Activated CD4-positive, alpha-beta T cell treated with anti-CD3 and anti-CD28 coated beads, Interleukin-2, Interleukin-6, amounts not matched to agents 100 ng/mL and 50 ng/mL, durations not matched to agents 16 hours and 8 hours (primary cell): ENCODE data around the gene OSER1.

Source experiments
- DNase-seq: peaks from one replicate; pipeline ENCODE4 v3.0.0-alpha.2; 2020

OSER1 gene

DNA sequence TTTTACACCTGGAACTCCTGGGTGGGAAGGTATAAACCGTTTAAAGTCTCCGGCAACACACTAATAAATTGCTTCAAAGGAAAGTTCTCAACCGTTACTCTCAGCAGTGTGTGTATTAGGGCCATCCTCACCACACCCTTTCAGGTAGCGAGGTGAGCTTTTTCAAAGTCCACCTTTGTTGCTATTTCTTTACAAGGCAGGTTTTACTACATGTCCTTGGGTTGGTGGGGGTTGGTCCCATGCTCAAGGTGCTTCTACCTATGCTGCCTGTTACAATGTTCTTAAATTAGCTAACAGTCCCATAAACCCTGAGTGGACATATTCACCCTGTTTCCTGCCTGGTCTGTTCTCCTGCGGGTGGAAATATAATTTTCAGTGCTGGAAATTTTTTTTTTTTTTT is 13.2 kb upstream of the OSER1 start:
- no peak for DNase-seq

DNA sequence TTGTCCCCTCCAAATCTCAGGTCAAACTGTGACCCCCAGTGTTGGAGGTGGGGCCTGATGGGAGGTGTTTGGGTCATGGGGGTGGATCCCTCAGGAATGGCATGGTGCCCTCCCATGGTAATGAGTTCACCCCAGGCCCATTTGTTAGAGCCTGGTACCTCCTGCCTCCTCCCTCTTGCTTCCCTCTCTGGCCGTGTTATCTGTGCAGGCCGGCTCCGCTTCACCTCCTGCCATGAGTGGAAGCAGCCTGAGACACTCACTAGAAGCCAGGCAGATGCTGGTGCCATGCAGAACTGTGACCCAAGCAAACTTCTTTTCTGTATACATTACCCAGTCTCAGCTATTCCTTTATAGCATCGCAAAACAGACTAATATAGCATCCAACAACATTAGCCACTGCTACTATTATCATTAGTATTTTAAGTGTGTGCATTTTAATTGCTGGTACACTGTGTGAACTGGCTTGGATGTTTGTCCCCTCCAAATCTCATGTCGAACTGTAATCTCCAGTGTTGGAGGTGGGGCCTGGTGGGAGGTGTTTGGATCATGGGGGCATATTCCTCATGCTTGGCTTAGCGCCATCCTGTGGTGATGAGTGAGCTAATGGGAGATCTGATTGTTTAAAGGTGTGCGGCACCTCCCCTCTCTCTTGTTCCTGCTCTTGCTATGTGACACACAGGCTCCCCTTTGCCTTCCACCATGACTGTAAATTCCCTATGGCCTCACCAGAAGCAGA is 12.2 kb upstream of the OSER1 start:
- no peak for DNase-seq

DNA sequence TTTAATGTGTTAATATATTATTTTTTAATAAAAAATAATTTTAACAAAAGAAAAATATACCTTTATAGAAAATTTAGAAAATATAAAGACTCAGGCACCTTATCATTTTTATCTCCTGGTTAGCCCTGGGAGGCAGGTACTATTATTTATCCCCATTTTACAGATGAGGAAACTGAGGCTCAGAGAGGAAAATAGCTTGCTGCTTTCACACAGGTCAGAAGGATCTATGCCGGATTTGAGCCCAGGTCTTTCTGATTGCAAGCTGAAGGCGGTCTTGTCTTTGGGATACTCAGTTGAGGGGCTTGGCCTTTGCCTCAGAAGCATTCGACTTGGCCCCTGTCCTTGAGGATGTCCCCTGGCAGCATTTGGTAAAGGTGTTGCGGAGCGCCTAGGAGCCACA is 11.5 kb upstream of the OSER1 start:
- no peak for DNase-seq

DNA sequence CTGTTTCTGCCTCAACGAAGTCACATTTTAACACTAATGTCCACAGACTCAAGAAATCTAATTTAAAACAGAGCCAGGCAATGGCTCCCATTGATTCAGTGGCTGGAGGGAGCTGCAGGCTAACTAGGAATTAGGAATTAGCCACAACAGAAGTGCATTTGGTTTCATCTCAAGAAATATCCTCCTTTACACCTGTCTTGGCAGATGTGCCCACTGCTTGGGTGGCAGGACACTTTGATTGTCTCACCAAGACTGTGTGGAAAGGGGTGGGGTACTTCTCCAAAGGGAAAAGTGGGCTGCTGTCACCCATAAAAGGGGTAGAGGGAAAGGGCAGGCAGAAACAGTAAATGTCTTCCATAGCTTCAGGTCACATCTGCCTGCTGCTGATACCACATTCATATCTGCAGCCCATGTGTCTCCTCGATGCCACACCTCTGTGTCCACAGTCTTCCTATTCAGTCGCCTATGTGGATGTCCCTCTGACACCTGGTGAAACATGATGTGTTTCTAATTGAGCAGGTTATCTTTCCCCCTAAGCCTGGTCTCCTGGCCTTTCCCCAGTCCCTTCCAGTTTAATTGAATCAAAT is 10.9 kb upstream of the OSER1 start:
- no peak for DNase-seq

DNA sequence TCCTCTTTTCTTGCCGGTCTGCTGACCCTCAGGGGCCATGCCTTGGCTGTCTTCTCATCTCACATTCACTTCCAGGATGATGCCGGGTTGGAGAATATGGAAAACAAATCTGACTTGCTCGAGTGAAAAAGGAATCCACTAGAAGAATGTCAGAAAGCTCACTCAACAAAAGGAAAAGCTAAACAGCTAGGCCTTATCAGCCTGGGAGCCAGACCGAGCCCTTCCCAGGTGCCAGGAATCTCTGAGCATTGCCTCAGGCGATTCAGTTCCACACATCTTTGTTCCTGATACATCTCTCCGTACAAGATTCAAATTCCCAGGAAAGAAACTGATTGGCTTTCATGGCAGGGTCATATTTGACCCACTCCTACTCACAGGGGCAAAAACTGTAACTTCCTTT is 9.2 kb upstream of the OSER1 start:
- DNase-seq = no peak

DNA sequence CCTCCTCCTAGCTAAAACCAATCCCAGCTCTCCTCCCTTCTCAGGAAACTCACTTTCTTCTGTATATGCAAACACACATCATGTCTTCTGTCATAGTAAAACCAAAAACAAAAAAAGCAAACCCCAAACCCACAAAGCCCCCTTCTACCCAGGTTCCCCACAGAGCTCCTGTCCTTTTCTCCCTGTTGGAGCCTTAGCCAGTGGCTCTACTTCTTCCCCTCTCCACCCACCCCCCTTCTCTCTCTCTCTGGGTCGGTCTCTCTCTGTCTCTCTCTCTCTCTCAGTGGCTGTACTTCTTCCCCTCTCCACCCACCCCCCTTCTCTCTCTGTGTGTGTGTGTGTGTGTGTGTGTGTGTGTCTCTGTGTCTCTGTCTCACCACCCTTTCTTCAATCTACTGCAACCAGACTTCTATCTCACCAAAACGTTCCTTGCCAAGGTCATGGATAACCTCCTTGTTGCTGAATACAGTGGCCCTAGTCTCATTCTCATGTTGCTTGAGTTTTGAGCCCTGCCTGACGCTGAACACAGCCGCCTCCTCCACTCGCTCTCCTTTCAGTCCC is 8.7 kb upstream of the OSER1 start:
- DNase-seq = no peak

DNA sequence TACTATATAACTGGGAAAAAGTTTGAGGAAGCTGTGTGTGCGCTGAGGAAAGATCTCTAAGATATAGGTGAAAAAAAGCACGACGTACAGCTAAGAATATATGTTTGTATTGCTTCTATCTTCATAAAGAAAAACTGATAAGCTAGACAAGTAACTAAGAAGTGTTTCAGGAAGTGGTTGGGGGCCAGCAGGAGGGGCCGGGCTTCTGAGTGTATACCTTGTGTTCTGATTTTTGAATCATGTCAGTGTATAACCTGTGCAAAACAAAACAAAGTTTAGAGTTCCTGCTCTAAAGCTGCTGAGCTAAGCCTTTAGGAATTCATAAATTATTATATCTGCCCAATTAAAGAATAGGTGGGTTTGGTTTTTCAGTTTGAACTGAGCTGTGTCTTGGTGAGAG is 7.9 kb upstream of the OSER1 start:
- DNase-seq = peak; percentile 42

DNA sequence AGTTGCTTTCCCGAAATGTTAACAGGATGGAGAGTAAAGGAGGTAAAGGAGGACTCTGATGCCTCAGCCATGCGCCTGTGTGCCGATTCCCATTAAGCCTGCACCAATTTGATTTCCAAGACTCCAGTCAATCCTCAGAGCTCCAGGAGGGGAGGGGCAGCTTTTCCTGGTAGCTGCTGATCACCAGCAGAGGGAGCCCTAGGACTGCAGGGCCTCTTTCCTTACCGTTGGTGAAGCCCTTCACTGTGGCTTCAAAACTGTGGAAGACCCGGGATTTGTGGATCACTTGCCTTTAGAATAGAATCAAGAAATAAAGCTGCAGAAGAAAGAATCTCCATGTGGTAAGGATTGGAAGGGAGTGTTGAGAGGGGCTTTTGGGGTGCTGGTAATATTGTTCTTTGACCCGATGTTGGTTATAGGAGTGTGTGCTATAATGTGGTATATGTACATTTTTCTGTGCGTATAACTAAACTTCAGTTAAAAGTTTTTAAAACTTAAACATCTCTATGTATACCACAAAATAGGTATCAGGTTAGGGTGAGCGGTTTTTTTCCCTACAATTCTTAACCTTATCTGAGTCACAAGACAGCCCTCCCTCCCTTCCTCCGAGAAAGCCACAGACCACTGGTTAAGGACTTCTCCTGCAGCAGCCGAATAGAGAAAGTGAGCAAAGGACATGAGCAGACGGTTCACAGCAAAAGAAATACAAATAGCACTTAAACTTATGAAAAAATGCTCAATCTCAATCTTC is 6.9 kb upstream of the OSER1 start:
- peak; percentile 76 for DNase-seq

DNA sequence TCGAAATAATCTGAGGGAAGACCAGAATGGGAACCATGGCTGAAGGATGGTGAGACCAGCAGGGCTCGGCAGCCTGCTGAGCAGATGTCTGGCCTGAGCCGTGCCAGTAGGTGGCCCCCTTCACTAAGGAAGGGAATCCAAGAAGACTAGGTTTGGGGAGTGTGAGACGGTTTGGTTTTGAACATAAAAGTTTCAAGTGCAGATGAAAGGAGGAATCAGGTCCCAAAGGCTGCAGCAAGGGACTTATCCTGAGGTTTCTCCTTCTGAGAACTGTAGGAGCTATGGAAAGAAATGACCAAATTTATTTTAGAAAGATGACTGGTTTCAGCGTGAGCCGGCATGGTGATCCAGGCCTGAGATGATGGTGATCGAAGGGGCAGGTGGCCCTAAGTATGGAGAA is 4.6 kb upstream of the OSER1 start:
- DNase-seq = peak; percentile 80

DNA sequence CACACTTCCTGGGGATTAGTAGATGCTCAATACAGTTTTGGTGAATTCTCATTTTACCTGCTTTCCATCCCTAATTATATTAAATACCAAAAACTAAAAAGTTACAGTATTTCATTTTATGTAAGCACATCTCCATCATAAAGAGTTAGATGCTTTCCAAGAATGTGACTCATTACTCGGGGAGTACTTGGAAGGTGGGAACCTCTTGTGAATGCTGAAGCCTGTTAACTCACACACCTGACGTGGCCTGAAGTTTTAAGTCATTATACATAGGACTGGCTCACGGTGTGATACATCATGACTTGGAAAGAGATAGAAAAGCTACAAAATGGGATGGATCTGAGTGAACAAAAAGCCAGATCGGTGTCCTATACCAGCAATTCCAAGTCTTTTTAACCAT is 2.2 kb upstream of the OSER1 start:
- no peak for DNase-seq

DNA sequence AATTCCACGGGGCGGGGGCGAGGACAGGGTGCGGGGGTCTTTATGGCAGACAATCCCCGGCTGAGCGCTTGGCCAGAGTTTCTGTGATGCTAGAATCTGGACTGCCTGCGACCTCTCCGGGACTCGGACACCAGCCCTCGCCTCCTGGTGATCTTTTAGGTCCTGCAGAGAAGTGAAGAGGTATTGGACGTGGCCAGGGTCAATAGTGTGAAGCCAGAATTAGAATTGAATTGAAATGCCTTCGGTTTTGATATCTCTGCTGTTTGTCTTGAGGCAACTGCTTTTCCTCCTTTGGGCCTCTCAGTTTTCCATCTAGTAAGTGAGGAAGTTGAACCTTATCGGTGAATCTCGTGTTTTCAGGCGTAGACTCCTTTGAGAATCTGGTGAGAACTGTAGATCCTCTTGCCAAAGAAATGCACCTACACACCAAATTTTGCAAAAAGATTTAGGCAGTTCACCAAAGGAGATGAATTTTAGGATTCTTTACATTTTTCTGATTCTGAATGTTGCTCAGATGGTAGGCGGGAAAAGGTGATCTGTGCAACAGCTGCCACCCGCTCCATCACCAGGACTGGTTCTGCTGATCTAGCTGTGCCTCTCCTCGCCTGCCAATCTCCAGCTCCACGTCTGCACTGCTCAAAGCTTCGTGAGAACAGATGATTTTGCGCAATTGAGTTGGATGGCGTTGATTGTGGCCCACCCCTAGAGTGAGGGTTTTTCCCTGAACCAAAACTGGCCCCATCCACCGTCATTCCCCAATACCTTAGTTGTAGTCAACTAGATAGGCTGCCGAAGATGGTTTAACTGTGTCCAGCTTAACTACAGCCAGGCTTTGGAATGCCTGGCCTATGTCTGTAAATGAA is 837 bp upstream of the OSER1 start:
- no peak for DNase-seq

DNA sequence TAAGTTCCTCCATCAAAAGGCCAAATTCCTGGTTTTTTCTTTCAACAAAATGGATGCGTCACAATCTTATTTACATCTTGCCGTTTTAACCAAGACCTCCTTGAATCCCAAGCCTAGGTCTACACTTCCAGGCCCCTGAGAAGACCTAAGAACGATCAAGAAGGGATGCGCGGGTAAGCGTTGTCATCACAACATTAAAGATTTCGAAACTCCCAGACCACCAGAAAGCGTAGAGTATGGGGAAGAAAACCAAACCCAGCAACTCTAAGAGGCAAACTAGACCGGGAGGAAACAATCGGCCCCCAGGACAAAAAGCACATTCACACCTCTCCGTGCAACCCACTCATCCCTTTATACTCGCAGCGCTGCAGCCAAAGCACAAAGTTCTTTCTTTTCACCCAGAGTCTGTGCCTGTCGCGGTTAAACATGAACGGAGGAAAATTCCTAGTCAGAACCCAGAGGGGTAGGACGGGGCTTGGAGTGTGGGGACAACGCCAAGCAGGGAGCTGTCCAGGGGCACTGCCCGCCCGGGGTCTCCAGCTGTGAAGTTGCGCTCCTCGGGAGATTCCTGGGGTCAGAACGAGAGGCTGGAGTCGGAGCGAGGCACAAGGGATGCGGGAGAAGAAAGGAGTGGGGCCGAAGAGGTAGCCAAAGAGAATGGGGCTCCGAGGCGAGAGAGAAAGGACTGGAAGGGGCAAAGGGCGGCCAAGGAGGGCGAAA is 725 bp downstream of the OSER1 start:
- DNase-seq = no peak

DNA sequence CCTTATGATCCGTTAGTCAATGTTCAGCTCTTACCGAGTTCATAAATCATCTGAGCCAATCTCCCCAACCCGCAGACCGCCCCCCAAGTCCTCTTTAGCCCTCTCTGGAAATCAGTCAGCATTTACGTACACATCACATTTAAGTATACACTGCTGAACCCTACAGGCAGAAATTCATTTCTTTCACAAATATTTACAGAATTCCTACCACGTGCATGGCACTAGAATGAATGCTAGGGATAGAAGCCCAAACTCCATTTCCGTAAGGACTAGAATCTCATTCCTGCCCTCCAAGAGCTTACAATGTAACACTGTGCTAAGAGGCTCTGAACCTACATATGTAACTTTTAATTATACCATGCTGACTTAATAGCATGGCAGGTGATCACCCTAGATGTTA is 1.8 kb downstream of the OSER1 start:
- DNase-seq = no peak

DNA sequence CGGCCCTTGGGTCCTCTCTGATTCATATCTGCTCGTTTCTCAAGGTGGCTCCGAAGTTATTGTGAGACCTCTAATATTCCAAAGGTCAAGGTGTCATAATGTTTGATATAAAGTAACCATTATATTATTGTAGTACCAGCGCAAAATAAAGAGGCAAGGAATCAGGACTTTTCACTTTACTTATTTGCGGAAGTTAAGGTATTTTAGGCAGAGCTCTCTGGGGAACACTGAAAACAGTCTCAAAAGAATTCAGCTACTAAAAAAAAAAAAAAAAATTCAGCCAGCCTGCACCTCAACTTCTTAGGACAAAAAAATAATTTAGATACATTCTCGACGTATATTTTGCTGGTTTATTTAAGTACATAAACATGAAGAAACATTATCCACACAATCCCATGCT is 2.4 kb downstream of the OSER1 start:
- no peak for DNase-seq

DNA sequence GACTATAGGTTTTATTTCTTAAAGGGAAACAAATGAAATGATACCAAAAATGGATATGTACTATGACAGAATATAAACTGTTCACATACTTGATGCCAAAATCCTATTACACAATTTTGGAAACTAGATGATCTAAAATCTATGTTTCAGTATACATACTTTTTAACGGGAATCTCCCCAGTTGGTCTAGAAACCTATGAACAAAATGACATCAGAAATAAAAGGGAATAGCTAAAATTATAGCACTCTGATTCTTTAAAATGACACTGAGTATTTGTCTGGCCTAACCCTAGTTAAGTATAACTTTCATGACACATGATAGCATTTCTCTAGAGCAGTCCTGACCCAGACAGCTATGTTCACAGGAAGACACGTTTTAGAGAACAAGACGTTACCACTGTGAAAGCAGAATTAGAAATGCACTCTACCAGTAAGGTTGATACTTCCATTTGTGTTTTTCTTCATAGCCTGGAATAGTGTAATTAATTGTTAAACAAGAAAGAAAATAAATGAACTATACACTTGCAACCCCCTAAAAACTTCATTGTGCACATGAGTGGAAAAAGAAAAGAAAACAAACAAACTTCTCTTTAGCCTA is 3.3 kb downstream of the OSER1 start:
- DNase-seq = no peak

DNA sequence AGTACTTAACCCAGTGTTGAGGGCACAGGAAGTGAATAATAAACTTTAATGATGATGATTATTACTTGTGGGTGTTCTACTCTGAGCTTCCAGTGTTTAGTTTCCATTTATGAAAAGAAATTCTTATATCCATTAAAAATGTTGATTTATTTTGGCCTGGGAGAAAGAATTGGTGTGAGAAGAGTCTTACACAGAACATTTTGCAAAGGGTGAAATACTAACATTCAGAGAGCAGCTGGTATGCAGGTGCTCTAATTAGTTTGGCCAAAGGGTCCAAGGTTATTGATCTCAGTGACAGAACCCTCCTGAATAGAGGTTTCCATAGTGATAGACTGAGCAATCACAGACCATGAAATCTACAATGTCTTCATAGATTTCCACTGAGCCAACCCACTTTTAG is 4.4 kb downstream of the OSER1 start:
- no peak for DNase-seq

DNA sequence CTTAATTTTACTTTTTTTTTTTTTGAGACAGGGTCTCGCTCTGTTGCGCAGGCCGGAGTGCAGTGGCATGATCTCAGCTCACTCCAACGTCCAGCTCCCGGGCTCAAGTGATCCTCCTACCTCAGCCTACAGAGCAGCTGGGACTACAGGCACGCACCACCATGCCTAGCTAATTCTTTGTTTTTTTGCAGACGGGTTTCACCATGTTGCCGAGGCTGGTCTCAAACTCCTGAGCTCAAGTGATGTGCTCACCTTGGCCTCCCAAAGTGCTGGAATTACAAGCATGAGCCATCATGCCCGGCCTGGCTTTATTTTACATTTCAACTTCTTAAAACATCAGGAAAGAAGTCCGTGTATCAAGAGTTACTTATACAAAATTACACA is 5.7 kb downstream of the OSER1 start:
- no peak for DNase-seq

DNA sequence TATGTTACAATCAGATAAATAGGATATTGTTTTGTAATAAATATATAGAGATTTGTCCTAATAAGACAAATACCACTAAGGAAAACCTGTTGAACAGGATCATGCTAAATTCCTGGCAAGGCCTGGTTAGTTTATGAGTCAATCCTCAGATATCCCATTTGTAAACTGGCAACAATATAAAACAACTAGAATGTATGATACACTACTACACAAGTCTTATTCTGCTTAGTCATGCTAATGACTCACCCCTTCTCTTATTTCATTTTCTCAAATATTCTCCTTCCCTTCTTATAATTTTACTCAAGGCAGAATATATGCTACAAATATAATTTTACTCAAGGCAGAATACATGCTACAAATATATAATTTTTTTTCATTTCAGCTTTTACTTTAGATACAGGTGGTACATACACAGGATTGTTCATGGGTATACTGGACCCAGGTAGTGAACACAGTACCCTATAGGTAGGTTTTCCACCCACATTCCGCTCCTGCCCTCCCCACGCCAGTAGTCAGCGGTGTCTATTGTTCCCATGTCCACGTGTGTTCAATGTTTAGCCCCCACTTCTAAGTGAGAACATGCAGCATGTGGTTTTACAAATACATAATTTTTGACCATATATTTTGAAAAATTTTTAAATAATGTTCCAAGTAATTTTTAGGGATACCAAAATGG is 6.3 kb downstream of the OSER1 start:
- DNase-seq = no peak

DNA sequence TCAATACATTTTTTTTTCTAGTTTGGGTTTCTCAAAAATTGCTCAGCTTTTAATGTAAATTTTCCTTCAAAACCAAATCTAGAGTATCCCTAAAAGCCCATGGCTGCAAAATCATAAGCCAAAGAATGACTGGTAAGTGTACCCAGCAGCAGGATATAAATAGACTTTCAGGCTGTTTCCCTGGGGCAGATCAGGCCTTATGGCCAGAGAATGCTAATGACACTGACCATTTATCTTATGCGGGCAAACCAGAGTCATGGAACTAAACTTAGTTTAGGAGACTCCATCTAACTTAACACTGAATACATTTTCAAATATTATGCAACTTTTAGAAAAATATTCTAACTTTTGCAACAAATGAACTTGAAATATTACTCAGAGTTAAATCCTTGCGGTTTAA is 7.4 kb downstream of the OSER1 start:
- no peak for DNase-seq

DNA sequence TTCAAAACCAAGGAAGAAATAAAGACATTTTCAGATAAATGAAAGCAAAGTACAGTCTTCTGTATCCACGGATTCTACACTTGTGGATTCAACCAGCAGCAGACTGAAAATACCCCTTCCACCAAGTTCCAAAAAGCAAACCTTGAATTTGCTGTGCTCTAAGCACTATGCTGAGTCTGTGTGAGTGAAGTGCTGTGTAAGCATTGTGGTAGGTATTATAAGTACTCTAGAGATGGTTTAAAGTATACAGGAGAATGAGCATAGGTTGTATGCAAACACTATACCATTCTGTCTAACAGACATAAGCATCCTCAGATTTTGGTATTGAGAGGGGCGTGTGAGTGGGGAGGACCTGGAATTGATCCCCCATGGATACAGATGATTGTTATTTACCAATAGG is 9.6 kb downstream of the OSER1 start:
- DNase-seq = no peak

DNA sequence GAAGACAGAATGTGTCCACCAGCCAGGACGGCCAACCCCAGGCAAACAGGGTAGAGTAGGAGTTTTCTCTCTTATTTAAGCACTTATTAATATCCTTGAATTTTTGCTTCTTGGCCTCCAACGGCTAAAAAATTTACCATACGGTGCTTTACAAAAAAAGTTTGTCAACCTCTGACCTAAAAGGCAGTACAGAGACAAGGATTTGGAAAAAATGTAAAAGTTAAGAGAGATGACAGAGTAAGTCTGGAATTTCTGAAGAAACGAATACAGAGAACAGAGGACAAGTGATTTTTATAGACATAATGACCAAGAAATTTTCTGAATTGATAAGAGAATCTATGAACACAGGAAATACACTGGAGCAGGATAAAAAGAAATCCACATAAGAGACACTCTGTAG is 10.2 kb downstream of the OSER1 start:
- DNase-seq = no peak
